Right atrium auricular region (tissue), 2 donors: ENCODE measurements around the gene CCDC61. TPM values are rescaled to one million over a fixed set of nuclear protein-coding genes. Genes with fewer than 3 reads are reported as not detected.

Experiments
- DNase-seq: peaks from one replicate; pipeline ENCODE4 v3.0.0-alpha.2; 2019; ENCODE audit warnings: low spot score
- H3K27ac ChIP-seq, 2 donors: fragments of 200-600 bp; sonication (generic); 1 replicate in 1 of 2; 2 replicates in 1 of 2; pipeline ENCODE4 v1.5.1; 2016 to 2019
- H3K27me3 ChIP-seq, 2 donors: fragments of 200-600 bp; sonication (generic); one replicate each; pipeline versions ENCODE4 v1.5.1 to v1.6.0; 2017 to 2019
- H3K36me3 ChIP-seq: fragments of 200-600 bp; sonication (generic); one replicate; pipeline ENCODE4 v1.5.1; 2016
- H3K4me1 ChIP-seq, 2 donors: fragments of 200-600 bp; sonication (generic); one replicate each; pipeline versions ENCODE4 v1.5.1 to v1.6.0; 2017 to 2019
- H3K4me3 ChIP-seq, 2 donors: fragments of 200-600 bp; sonication (generic); 1 replicate in 1 of 2; 2 replicates in 1 of 2; pipeline ENCODE4 v1.5.1; 2017 to 2019; ENCODE audit warnings: mild to moderate bottlenecking in 1 of 2, moderate library complexity in 1 of 2
- H3K9me3 ChIP-seq, 2 donors: fragments of 200-600 bp; sonication (generic); one replicate each; pipeline ENCODE4 v1.5.1; 2019
- CTCF ChIP-seq, 2 donors: fragments of 200-600 bp; sonication (generic); IDR thresholded peaks; one replicate each; pipeline ENCODE4 v1.5.1; 2019; ENCODE audit warnings: antibody characterized with exemption in 2 of 2
- total RNA-seq, 2 donors: library from RNA; depleted of rRNA; stranded (reverse); fragments of >200 nt; gene quantifications; one replicate each; pipeline ENCODE4 v1.1.0, GENCODE V29; 2016

Gene CCDC61
- total RNA-seq, 2 donors from 2014 or later: 5.3 to 7.8 TPM

DNA sequence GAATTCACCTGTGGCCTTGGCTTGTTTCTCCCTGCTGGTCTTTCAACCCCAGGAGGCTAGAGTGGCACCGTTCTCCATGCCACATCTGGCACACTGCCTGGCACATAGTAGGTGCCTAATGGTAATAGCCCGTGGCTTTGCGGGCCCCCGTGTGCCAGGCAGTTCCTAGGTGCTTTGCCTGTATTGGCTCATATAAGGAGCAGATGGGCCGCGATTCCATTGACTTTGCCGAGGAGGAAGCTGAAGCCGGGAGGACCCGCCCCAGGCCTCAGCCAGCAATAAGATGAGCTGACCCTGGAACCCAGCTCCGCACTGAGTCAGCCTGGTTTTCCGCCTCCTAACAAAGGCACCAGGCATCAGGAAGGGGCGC is 26.8 kb downstream of the CCDC61 start:
- Histone ChIP-seq H3K4me1 (peaks cover 0 to 1% of the 10 kb centered on the region in 2 donors), H3K27me3 (peaks cover 0 to 4% of the 10 kb centered on the region in 2 donors)
- no peak for TF ChIP-seq CTCF (IDR thresholded peaks at IDR 0.05)

DNA sequence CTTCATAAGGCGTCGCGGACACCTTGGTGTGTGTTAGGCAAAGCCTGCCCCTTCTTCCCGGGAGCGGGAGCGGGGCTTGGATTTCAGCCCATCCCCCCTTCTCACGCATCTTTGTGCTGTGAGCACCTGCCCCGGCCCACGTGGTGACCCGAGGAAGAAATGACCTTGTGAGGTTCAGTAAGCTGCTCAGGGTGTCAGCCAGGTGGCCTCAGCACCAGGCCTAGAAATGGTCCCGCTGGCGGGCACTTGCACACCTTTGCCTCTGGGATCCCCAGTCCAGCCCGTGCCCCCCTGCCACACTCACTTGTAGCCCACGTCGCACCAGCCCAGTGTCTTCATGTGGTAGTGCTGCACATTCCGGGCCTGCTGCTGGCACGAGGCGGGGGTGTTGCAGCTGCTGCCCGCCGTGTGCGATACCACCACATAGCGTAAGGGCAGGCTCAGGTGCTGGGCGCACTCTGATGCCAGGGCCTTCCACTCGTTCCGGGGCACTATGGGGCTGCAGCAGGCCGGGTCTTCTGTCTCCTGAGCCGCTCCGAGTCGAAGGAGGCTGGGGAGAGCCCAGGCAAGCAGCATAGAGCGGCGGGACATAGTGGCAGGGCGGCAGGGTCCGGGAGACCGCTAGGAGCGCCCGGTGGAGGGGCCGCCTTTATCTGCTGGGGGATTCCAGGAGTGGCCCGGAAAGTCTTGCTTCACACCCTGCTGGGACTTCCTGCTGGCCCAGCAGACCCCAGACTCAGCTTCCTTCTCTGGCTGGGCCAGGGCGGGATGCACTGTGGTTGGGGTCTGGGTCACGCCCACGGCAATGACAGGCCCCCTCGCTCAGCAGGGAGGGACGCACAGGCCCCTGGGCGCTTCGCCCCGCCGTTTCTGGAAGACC is 27.4 kb downstream of the CCDC61 start, which contains the start of gene PGLYRP1:
Gene PGLYRP1 (minus strand): TSS at position 623 of the 880 bp plus-strand sequence. CDS start 32 bp downstream, at position 591.
- Histone ChIP-seq H3K9me3 (no peaks in the 10 kb centered on the region), H3K27ac (no peak within 1 kb of the TSS), H3K4me1 (no peaks in the 10 kb centered on the region), H3K4me3 (no peak within 1 kb of the TSS), H3K36me3 (no peaks in the 10 kb centered on the region), H3K27me3 (peaks cover 0 to 4% of the 10 kb centered on the region in 2 donors)
- no peak for DNase-seq
- TF ChIP-seq CTCF (IDR thresholded peaks at IDR 0.05): no peak

More for the DNA sequence above, 26.8 kb downstream of the CCDC61 start:
- H3K27ac ChIP-seq: no peak overlapping the region
- H3K9me3 ChIP-seq: no peaks in the 10 kb centered on the region
- no peak for DNase-seq
- H3K36me3 ChIP-seq: no peaks in the 10 kb centered on the region
- no peak overlapping the region for H3K4me3 ChIP-seq

- no peak for DNase-seq
- Histone ChIP-seq H3K4me3 (no peak overlapping the region), H3K4me1 (no peaks in the 10 kb centered on the region), H3K27ac (no peak overlapping the region), H3K27me3 (peaks cover 0 to 7% of the 10 kb centered on the region in 2 donors), H3K9me3 (no peaks in the 10 kb centered on the region), H3K36me3 (no peaks in the 10 kb centered on the region)
- TF ChIP-seq CTCF (IDR thresholded peaks at IDR 0.05): no peak
Measured at GRCh38 chr19:46023311-46023779, 28.1 kb downstream of the CCDC61 start.

GRCh38 chr19:46025835-46026234 is 30.6 kb downstream of the CCDC61 start:
- peaks cover 0 to 7% of the 10 kb centered on the region in 2 donors for H3K27me3 ChIP-seq
- no peaks in the 10 kb centered on the region for H3K4me1 ChIP-seq
- no peak overlapping the region for H3K4me3 ChIP-seq
- H3K36me3 ChIP-seq: no peaks in the 10 kb centered on the region
- no peak overlapping the region for H3K27ac ChIP-seq
- TF ChIP-seq CTCF (IDR thresholded peaks at IDR 0.05): no peak
- no peaks in the 10 kb centered on the region for H3K9me3 ChIP-seq
- DNase-seq: no peak

DNA sequence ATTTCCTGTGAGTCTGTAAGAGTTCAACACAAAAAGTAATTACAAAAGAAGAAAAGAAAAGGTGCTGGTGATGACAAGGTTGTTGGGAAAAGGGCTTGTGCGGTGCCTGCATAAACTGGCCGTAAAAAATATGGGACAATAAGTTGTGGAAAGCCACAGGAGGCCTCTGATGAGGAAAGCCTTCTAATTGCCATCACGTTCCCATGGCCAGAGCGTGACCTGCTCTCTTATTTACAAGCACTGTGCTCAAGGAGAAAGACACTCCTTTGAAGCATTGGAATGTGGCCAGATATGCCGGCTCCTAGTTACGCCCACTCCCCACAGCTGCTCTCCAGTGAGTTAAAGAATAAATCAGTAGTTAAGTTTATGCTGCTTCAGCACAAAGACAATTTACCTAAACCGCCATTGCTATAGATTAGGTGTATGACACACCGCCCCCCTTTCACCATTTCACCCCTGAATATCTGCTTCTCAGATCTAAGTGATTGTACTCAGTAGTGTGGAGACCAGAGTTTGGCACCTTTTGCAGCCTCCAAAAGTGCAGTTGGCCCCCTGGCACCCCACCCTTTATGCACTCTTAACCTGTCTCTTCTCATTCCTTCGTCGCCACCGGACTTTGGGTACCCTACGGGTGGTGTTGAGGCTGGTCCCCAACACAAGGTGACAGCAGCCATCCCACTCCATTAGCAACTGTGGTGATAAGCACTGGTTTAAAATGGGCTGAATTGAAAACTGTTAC is 35.7 kb downstream of the CCDC61 start:
- DNase-seq: peak; percentile 34
- no peaks in the 10 kb centered on the region for H3K36me3 ChIP-seq
- TF ChIP-seq CTCF (IDR thresholded peaks at IDR 0.05): no peak

More for the DNA sequence above, 35.7 kb downstream of the CCDC61 start:
- Histone ChIP-seq H3K4me3 (no peak overlapping the region), H3K27ac (no peak overlapping the region), H3K4me1 (no peaks in the 10 kb centered on the region), H3K27me3 (peaks cover 0 to 3% of the 10 kb centered on the region in 2 donors), H3K9me3 (no peaks in the 10 kb centered on the region)
